Measurements from ENCODE around the gene SMAGP. TPM values are rescaled to one million over a fixed set of nuclear protein-coding genes. Genes with fewer than 3 reads are reported as not detected.

The SMAGP gene
- total and polyA plus RNA-seq, 2 of the 13 experiments (the other 11 are each of a cell fraction or from before 2014, with no cell fraction given), result 9.2 TPM

DNA sequence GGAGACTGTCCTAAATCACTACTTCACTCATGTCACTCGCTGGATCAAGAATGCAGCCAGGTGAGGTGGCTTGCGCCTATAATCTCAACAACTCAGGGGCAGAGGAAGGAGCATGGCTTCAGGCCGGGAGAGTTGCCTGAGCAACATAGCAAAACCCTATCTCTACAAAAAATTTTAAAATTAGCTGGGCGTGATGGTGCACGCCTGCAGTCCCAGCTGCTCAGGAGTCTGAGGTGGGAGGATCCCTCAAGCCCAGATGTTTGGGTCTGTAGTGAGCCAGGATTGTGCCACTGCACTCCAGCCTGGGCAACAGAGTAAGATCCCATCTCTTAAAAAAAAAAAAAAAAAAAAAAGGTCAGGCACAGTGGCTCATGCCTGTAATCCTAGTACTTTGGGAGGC lies 5.9 kb downstream of the SMAGP start:
- FAIRE-seq, result no peak
- intact Hi-C loops (cut with micrococcal nuclease; ENCODE audit: unreplicated experiment), result no loop called here
- POLR2A ChIA-PET, result no interaction called here

DNA sequence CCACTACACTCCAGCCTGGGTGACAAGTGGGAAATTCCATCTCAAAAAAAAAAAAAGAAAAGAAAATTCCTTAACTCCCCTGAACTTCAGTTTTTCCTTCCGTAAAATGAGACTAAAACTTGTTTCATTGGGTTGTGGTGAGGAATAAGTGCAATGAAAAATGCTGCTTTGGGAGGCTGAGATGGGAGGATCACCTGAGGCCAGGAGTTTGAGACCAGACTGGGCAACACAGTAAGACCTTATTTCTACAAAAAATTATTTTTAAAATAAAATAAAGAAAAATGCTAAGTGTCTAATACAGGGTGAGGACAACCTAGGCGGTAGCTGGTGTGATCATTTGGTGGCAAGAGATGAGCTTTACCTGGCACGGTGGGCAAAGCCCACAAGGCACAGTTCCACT lies 6.9 kb downstream of the SMAGP start:
- CTCF ChIA-PET (ENCODE audit: low intra/inter-chr PET ratio, low total read pairs), result no interaction called here
- BruUV-seq (replicated peaks), result no TSS peak
- TF ChIP-seq ZFP36 (IDR thresholded peaks at IDR 0.05; ENCODE audit: borderline replicate concordance, low read depth, low read length, partially characterized antibody) (no peak), ZNF367 (CRISPR knock-in tag; IDR thresholded peaks at IDR 0.05; ENCODE audit: borderline replicate concordance) (no peak), ZNF326 (CRISPR knock-in tag; IDR thresholded peaks at IDR 0.05; ENCODE audit: borderline replicate concordance) (no peak), MXI1 (IDR thresholded peaks at IDR 0.05; ENCODE audit: borderline replicate concordance, low read depth, low read length) (no peak), U2AF1 (optimal IDR thresholded peaks at IDR 0.05; ENCODE audit: low read depth, low read length) (no peak), ZNF510 (CRISPR knock-in tag; IDR thresholded peaks at IDR 0.05; ENCODE audit: low read depth) (no peak), YY1 (IDR thresholded peaks at IDR 0.05; ENCODE audit: insufficient read depth, insufficient replicate concordance, low read depth, low read length) (no peak), RARG (CRISPR knock-in tag; IDR thresholded peaks at IDR 0.05; ENCODE audit: low read depth) (no peak), SIN3A (IDR thresholded peaks at IDR 0.05; ENCODE audit: borderline replicate concordance, low read depth, low read length) (no peak)
- TF ChIP-seq, protein P1, sequence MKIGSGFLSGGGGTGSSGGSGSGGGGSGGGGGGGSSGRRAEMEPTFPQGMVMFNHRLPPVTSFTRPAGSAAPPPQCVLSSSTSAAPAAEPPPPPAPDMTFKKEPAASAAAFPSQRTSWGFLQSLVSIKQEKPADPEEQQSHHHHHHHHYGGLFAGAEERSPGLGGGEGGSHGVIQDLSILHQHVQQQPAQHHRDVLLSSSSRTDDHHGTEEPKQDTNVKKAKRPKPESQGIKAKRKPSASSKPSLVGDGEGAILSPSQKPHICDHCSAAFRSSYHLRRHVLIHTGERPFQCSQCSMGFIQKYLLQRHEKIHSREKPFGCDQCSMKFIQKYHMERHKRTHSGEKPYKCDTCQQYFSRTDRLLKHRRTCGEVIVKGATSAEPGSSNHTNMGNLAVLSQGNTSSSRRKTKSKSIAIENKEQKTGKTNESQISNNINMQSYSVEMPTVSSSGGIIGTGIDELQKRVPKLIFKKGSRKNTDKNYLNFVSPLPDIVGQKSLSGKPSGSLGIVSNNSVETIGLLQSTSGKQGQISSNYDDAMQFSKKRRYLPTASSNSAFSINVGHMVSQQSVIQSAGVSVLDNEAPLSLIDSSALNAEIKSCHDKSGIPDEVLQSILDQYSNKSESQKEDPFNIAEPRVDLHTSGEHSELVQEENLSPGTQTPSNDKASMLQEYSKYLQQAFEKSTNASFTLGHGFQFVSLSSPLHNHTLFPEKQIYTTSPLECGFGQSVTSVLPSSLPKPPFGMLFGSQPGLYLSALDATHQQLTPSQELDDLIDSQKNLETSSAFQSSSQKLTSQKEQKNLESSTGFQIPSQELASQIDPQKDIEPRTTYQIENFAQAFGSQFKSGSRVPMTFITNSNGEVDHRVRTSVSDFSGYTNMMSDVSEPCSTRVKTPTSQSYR (CRISPR knock-in tag; IDR thresholded peaks at IDR 0.05; ENCODE audit: borderline replicate concordance), result no peak
- TF ChIP-seq, protein P2, sequence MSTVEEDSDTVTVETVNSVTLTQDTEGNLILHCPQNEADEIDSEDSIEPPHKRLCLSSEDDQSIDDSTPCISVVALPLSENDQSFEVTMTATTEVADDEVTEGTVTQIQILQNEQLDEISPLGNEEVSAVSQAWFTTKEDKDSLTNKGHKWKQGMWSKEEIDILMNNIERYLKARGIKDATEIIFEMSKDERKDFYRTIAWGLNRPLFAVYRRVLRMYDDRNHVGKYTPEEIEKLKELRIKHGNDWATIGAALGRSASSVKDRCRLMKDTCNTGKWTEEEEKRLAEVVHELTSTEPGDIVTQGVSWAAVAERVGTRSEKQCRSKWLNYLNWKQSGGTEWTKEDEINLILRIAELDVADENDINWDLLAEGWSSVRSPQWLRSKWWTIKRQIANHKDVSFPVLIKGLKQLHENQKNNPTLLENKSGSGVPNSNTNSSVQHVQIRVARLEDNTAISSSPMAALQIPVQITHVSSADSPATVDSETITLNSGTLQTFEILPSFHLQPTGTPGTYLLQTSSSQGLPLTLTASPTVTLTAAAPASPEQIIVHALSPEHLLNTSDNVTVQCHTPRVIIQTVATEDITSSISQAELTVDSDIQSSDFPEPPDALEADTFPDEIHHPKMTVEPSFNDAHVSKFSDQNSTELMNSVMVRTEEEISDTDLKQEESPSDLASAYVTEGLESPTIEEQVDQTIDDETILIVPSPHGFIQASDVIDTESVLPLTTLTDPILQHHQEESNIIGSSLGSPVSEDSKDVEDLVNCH (CRISPR knock-in tag; IDR thresholded peaks at IDR 0.05), result no peak

More for the DNA sequence above, 5.9 kb downstream of the SMAGP start:
- Histone ChIP-seq H3K79me2 (ENCODE audit: insufficient read depth, low read length) (no peaks in the 10 kb centered on the region), H3K4me1 (ENCODE audit: insufficient read depth, low read length) (peaks cover 18% of the 10 kb centered on the region), H3K27me3 (ENCODE audit: control insufficient read depth in 1 of 2, insufficient read depth in 2 of 2, low read length in 2 of 2) (no peaks in the 10 kb centered on the region; a peak in 1 of 5 replicates), H3K27ac (ENCODE audit: extremely low read length, insufficient read depth, low read length) (no peak overlapping the region), H3K36me3 (replicated peaks in 1 of 2; ENCODE audit: control insufficient read depth in 1 of 2, insufficient read depth in 2 of 2, low read length in 2 of 2) (no peaks in the 10 kb centered on the region; a peak in 1 of 5 replicates), H3K9ac (ENCODE audit: insufficient read depth, low read depth, low read length) (no peak overlapping the region), H3K9me3 (ENCODE audit: low read length) (no peaks in the 10 kb centered on the region), H4K20me1 (ENCODE audit: insufficient read depth, low read length) (no peaks in the 10 kb centered on the region), H2AFZ (ENCODE audit: low read length) (no peak overlapping the region), H3K4me2 (ENCODE audit: low read depth, low read length) (no peak overlapping the region), H3K4me3 (replicated peaks in 1 of 3; ENCODE audit: insufficient read depth in 1 of 3, low read depth in 2 of 3, low read length in 3 of 3) (no peak overlapping the region)
- in situ Hi-C loops (cut with HindIII; ENCODE audit: extremely low pct_ligation_motif_present, low pct_unique_long_range_greater_than_20kb), result no loop called here
- TF ChIP-seq CEBPG (CRISPR knock-in tag; IDR thresholded peaks at IDR 0.05), result no peak
- ATAC-seq (no peak), DNase-seq (ENCODE audit: low spot score) (no peak)
- CTCF ChIA-PET (ENCODE audit: low intra/inter-chr PET ratio, low total read pairs), result no interaction called here
- WGBS (ENCODE audit: low lambda C conversion rate), result 98% methylated on average over 5 of the region's 5 CpGs
- BruUV-seq (replicated peaks), result no TSS peak

More for the DNA sequence above, 6.9 kb downstream of the SMAGP start:
- Histone ChIP-seq H3K4me3 (replicated peaks in 1 of 3; ENCODE audit: insufficient read depth in 1 of 3, low read depth in 2 of 3, low read length in 3 of 3) (no peak overlapping the region), H3K9ac (ENCODE audit: insufficient read depth, low read depth, low read length) (no peak overlapping the region), H3K9me3 (ENCODE audit: low read length) (no peaks in the 10 kb centered on the region), H3K36me3 (replicated peaks in 1 of 2; ENCODE audit: control insufficient read depth in 1 of 2, insufficient read depth in 2 of 2, low read length in 2 of 2) (no peaks in the 10 kb centered on the region; a peak in 1 of 5 replicates), H3K27ac (ENCODE audit: extremely low read length, insufficient read depth, low read length) (no peak overlapping the region), H4K20me1 (ENCODE audit: insufficient read depth, low read length) (no peaks in the 10 kb centered on the region), H3K27me3 (ENCODE audit: control insufficient read depth in 1 of 2, insufficient read depth in 2 of 2, low read length in 2 of 2) (no peaks in the 10 kb centered on the region; a peak in 1 of 5 replicates), H3K4me2 (ENCODE audit: low read depth, low read length) (no peak overlapping the region), H2AFZ (ENCODE audit: low read length) (no peak overlapping the region), H3K79me2 (ENCODE audit: insufficient read depth, low read length) (no peaks in the 10 kb centered on the region), H3K4me1 (ENCODE audit: insufficient read depth, low read length) (peaks cover 14% of the 10 kb centered on the region; the same call in 1 of the 2 replicates)
- no peak for DNase-seq (ENCODE audit: low spot score)
- FAIRE-seq, result no peak
- no peak for ATAC-seq
- in situ Hi-C loops (cut with HindIII; ENCODE audit: extremely low pct_ligation_motif_present, low pct_unique_long_range_greater_than_20kb), result no loop called here
- intact Hi-C loops (cut with micrococcal nuclease; ENCODE audit: unreplicated experiment), result no loop called here
- POLR2A ChIA-PET, result no interaction called here
- WGBS (ENCODE audit: low lambda C conversion rate), result 97% methylated on average over 3 of the region's 3 CpGs

Measured in HepG2 (cell line).